AG09319 (cell line): ENCODE data around the gene FITM2.

ENCODE experiments used
- DNase-seq: peaks from one replicate; pipeline ENCODE4 v3.0.0-alpha.2; 2010; ENCODE audit warnings: low read depth; ENCODE audit errors: extremely low read depth
- TF ChIP-seq, protein P1 (sequence below): IDR thresholded peaks from 2 replicates; pipeline ENCODE4 v1.5.1; 2011; ENCODE audit warnings: low read depth, mild to moderate bottlenecking, inconsistent platforms, low read length, moderate library complexity

The FITM2 gene

GRCh38 chr20:44264287-44264686 lies 46.7 kb downstream of the FITM2 start:
- no peak for DNase-seq
- TF ChIP-seq, protein P1, sequence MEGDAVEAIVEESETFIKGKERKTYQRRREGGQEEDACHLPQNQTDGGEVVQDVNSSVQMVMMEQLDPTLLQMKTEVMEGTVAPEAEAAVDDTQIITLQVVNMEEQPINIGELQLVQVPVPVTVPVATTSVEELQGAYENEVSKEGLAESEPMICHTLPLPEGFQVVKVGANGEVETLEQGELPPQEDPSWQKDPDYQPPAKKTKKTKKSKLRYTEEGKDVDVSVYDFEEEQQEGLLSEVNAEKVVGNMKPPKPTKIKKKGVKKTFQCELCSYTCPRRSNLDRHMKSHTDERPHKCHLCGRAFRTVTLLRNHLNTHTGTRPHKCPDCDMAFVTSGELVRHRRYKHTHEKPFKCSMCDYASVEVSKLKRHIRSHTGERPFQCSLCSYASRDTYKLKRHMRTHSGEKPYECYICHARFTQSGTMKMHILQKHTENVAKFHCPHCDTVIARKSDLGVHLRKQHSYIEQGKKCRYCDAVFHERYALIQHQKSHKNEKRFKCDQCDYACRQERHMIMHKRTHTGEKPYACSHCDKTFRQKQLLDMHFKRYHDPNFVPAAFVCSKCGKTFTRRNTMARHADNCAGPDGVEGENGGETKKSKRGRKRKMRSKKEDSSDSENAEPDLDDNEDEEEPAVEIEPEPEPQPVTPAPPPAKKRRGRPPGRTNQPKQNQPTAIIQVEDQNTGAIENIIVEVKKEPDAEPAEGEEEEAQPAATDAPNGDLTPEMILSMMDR, result no peak

GRCh38 chr20:44258226-44258890 lies 52.6 kb downstream of the FITM2 start:
- TF ChIP-seq, protein P1, result no peak
- DNase-seq, result no peak

- TF ChIP-seq, protein P1, result no peak
- DNase-seq, result no peak
Observed at GRCh38 chr20:44256961-44257360, 54.0 kb downstream of the FITM2 start.

DNA sequence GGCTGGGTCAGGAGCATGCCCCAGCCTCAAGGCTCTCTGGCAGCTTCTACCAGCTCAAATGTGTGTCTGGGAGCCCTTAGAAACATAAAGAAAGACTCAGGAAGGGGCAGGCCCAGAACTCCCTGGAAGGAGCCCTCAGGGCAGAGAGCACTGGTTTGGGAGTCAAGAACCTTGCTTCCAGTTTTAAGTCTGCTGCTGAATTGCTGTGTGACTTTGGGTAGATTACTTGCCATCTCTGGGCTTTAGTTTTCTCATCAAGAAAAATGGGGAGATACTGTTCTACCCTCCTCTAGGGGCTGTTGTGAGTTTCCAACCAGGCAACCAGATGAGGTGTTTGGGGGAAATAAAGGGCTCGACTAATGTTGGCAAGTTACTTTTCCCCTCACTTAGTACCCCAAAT lies 55.1 kb downstream of the FITM2 start:
- no peak for DNase-seq
- TF ChIP-seq, protein P1, result no peak

DNA sequence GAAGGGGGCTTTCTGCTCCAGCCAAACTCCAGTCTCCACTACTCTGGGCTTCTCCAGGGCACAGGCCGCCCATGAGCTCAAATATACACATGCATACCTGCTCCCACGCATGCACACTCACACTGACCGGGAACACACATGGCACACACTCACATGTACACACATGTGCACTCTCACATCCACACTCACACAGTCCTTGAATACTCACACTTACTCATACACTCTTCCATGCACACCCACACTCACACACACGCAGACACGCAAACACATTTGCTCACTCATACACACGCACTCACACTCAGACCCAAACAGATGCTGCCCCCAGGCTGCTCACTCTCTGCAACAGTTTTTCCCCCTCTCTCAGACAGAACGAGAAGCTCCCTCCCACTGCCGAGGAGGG lies 56.9 kb downstream of the FITM2 start:
- TF ChIP-seq, protein P1, result no peak
- no peak for DNase-seq

GRCh38 chr20:44253528-44253927 lies 57.5 kb downstream of the FITM2 start:
- DNase-seq, result no peak
- TF ChIP-seq, protein P1, result no peak; the same call in none of the 2 replicates
